NCI-H460 (cell line): ENCODE results near the gene H3-3A. TPM values are rescaled to one million over a fixed set of nuclear protein-coding genes. Genes with fewer than 3 reads are reported as not detected.

Experiments used
- DNase-seq: peaks from one replicate; pipeline ENCODE4 v3.0.0-alpha.2; 2016; ENCODE audit warnings: low read depth; ENCODE audit errors: extremely low read depth
- total RNA-seq: library from RNA; depleted of rRNA; stranded (reverse); fragments of >200 nt; shearing (Covaris generic); gene quantifications from 2 replicates; pipeline ENCODE4 v1.2.3, GENCODE V29; 2014

The H3-3A gene
- total RNA-seq, 1 experiment from 2014 or later: 472 TPM

DNA sequence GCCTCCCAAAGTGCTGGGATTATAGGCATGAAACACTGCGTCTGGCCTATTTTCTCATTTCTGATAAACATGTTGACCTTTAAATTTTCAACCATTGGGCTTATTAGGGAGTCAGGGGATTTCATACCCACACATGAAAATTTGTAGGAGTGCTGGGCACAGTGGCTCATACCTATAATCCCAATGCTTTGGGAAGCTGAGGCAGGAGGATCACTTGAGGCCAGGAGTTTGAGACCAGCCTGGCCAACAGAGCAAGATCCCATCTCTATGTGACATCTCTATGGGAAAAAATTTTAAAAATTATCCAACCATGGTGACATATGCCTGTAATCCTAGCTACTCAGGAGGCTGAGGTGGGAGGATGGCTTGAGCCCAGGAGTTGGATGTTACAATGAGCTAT is 10.5 kb upstream of the H3-3A start:
- DNase-seq: no peak

GRCh38 chr1:226054519-226055327 is 7.8 kb upstream of the H3-3A start:
- no peak for DNase-seq

- no peak for DNase-seq
Observed at GRCh38 chr1:226059709-226060108, 2.8 kb upstream of the H3-3A start.

DNA sequence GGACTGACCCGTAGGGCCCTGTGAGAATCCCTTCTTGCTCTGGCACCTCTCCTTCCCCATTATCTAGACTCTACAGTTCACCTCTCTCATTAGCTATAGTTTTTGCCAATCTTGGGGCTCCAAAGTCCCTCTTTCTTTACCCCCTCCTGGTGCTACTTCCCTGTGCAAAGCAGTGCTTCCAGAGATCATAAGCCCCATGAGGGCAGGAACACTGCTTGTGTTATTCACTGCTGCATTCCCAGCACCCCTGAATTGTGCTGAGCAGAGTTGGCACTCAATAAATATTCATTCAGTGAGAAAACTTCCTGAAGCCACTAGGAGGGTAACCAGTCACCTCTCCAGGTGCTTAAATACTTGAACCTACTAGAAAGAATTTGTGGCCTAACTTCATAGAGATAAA is 2.1 kb upstream of the H3-3A start:
- no peak for DNase-seq

DNA sequence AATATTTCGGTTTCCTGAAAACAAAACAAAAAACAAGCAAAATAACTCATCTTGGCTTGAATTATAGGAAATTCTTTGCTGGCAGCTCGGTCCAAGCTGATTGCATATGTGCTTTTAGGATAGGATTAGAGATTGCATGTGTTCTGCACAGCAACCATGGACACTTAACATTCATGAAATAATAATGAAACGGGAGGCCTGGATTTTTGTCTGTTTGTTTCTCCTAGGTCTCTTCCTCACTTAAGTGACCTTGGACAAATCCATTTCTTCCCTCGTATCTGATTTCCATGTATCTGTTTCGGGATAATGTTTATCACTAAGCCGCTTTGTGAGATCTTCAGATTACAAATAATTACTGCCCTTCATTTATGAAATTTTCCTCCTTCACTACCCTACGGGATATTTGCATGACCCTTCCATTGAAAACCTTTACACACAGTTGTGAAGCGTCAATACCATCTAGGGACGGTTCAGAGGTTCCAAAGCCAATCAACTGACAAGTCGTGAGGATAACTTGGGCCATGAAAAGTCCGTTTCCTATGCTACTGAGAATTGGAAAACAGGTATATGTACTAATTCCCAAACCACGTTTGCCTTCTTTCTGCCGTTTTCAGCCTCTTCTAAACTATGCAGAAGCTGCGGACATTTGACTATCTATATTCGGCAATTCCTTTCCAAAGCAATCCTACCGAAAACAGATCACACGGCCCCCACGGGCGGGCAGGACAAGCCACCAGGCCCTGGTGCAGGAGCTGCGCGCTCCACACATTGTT is 1.3 kb upstream of the H3-3A start:
- DNase-seq: no peak

DNA sequence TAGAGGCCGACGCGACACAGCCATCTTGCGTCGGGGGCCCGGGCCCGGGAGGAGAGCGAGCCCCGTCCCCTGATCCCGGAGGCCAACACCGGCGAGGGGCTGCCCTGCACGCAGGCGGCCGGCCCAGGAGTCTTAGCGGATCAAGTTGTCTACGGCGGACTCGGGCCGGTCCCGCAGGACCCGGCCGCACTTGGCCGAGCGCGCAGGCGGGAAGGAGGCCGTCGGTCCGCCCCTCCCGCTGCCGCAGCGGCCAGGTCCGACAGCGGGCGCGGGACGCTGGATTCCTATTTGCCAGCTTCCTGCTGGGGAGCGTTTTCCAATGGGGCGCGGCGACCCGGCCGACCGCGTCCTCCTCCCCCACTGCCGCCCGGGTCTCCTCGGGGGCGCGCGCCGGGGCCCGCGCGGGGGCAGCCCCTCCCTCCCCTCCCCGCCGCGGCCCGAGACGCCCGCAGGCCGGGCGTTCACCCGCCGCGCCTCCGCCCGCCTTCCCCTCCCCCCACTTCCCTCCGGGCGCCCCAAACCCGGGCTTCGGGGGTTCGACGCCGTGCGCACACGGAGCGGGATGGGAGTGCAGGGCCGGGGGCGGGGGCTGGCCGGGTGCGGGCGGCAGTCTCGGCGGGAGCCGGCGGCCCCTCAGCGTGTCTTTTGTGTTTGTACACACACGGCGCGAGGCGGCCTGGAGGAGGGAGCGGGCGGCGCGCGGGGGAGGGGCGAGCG is 517 bp upstream of the H3-3A start:
- peak; percentile 87 for DNase-seq

DNA sequence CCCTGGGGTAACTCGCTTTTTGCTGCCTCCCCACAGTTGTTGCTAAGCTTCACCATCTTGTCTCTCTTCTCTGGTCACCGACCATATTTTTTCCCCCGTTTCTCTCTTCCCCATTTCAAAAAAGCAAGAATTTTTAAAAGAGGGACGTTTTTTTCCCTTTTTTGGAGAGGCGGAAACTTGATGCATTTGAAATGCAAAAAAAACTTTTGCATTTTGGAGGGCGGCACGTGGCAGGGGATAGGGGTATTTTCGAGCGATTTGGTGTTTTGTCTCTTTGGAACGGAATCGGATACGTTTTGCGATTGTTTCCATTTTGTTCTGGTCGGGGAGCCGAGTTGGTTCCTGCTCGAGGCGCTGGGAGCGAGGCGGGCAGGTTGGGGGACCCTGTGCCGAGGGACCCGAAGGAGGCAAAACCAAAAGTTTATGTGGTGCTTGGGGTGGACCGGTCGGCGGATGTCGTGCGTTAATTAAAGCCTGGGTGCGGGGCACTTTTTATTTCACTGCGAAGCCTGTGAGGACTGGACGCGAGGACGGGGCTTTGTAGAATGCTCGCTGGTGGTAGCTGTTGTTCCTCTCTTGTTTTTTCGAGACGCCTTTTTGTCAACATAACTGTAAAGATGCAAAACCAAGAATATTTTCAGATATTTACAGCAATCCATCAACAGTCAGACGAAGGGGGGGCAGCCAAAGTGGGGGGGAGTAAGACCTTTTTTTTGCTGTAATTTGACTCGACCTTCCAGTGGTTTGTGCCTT is 884 bp downstream of the H3-3A start:
- DNase-seq: peak; percentile 39

DNA sequence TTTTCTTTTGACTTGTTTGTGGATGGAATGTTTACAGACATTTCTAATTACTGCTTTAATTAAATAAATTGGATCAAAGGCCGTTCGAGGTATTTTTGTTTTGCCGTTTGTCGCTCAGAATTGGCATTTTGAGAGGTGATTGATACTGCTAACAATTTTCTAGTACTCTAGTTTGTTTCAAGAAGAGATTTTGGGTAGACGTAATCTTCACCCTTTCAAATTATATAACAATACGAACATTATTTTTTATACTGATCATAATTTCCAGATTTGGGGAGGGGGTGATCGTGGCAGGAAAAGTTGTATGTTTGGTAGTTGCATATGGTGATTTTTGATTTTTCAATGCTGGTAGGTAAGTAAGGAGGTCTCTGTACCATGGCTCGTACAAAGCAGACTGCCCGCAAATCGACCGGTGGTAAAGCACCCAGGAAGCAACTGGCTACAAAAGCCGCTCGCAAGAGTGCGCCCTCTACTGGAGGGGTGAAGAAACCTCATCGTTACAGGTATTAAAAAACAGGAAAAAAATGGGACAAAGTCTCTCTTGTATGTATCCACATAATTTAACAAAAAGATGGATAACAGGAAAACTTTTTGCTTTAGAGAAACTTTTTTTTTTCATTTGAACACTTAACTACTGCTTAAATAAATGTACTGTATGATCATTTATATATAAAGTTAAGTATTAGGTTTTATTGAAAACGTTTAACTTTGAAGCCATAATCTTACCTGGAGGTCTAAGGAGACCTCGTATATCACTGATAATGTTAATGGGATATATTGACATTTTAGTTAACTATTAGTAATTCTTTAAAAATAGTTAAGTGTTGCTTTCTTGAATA is 1.7 kb downstream of the H3-3A start:
- DNase-seq: no peak

DNA sequence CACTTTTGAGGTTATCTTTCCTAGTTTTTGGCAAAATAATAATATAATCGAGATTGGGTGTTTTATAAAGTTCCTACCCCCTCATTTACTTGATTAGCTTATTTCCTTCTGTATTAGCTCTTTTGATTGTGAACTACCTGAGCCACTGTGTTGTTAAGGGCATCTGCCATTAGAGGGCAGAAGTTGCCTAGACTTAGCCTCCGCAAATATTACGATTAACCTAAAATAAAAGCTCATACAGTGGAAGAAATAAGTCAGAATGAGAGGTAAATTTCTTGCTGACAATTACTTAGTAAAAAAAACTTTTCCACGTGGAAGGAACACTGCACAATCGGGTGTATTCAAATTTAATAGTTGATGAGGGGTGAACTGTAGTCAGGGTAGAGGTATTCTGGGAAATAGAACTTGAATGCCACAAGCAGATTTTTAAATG is 2.3 kb downstream of the H3-3A start:
- DNase-seq: peak; percentile 64

DNA sequence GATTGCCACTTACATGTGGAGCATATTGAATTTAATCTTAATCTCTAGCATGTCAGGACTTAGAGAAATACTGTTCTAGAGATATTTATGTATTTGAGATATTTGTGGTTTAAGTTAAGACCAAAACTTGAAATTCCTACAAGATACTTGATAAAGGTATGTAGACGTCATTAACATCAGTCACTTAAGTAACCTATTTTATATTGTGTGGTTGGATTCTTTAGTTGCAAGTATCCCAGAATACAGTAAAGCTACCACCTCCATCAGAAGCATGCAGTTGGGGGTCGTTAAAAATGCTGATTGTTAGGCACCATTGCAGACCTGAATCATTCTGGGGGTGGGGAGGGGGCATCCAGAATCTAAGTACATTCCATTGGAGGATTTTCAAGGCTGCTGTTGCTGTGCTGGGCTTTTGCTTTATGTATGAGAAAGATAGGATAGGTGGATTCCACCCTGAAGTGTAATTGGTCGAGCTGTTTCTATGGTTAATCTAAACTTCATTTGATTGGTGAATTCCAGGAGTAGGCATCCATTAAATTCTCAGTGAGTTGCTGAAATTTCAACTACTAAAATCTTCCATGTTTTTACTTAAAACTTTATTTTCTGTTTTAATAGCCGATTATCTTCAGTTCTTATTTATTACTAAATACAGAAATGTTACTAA is 4.0 kb downstream of the H3-3A start:
- DNase-seq: no peak

DNA sequence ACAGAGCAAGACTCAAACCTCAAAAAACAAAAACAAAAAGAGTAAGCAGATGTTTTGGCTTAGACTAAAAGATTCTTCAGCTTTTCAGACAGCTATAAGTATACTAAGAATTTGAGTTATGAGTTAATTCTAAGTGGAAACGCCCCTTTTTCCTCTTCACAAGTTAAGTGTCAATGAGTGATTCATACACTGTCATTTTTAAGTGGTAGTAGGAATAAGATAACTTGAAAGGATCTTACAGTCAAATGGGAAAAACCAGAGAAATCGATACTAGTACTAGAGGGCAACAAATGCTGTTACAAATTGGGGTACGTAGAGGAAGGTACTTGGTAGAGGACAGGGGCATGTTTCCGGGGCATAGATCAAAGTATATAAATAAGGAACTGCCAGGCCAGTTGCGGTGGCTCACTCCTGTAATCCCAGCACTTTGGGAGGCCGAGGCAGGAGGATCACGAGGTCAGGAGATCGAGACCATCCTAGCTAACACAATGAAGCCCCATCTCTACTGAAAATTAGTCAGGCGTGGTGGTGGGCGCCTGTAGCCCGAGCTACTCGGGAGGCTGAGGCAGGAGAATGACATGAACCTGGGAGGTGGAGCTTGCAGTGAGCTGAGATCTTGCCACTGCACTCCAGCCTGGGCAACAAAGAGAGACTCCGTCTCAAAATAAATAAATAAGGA is 7.4 kb downstream of the H3-3A start:
- no peak for DNase-seq

- DNase-seq: no peak
Observed at GRCh38 chr1:226072347-226072746, 9.8 kb downstream of the H3-3A start.

DNA sequence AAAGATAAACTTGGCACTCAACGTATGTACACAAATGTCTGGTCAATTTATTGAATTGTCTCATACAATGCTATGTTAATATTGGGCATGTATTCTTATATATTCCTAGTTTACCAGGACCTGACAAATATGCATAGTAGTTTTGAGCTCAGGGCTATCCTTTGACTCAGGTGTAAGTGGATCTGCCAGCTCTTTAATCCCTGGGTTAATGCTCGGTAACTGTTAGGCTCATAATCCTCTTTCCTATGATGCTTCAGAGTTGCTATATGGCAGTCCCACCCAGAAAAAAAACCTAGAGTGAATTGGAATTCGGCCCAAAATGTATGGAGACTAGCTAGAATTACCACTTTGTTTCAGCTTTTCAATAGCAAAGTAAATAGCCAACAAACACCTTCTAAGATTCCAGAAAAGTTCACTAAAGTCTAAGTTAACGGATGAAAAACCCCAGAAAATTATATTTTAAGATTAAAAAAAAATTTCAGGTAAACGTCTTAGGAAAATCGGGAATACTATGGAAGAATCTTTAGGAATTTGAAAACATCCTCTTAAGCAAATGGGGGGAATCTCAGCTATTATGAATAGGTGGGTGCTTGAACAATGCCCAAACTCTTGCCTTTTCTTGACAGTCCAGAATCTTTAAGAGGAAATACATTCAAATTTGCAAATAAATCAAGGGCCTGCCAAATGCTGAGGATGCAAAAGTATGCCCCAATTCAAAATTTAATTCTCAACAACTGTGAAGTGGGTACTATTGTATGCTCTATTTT is 10.9 kb downstream of the H3-3A start:
- no peak for DNase-seq

DNA sequence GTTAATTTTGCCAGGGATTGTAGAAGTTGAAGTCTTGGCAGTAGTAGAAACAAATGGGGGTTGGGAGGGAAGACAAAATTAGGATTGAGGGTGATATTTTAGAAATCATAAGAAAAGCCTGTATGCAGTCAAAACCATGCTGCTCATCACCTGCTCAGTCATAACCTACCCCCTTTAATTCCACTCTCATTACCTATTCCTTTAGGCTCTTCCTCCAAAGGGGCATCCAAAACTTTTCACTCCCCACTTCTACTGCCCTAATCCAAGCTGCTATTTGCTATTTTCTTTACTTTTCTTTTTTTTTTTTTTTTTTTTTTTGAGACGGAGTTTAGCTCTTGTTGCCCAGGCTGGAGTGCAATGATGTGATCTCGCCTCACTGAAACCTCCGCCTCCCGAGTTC is 11.5 kb downstream of the H3-3A start:
- DNase-seq: no peak

GRCh38 chr1:226076378-226076777 is 13.9 kb downstream of the H3-3A start:
- DNase-seq: no peak

GRCh38 chr1:226078374-226078773 is 15.9 kb downstream of the H3-3A start:
- no peak for DNase-seq

GRCh38 chr1:226082587-226082917 is 20.0 kb downstream of the H3-3A start:
- no peak for DNase-seq

GRCh38 chr1:226082959-226083301 is 20.4 kb downstream of the H3-3A start:
- DNase-seq: peak; percentile 45
